Osteocyte (in vitro differentiated cells): ENCODE measurements around the gene LHX4. TPM values are rescaled to one million over a fixed set of nuclear protein-coding genes. Genes with fewer than 3 reads are reported as not detected.

ENCODE experiments used
- DNase-seq: peaks from one replicate; pipeline ENCODE4 v3.0.0; 2021; ENCODE audit warnings: mixed read lengths; ENCODE audit not compliant: unreplicated experiment; ENCODE audit errors: extremely low spot score
- H3K27ac Mint-ChIP-seq: one replicate; pipeline ENCODE4 v1.8.0; 2021; ENCODE audit warnings: mild to moderate bottlenecking, mixed read lengths; ENCODE audit not compliant: unreplicated experiment
- H3K27me3 Mint-ChIP-seq: one replicate; pipeline ENCODE4 v1.8.0; 2021; ENCODE audit warnings: mixed read lengths; ENCODE audit not compliant: unreplicated experiment
- H3K36me3 Mint-ChIP-seq: one replicate; pipeline ENCODE4 v1.8.0; 2021; ENCODE audit warnings: mixed read lengths; ENCODE audit not compliant: unreplicated experiment
- H3K4me1 Mint-ChIP-seq: one replicate; pipeline ENCODE4 v1.8.0; 2021; ENCODE audit warnings: mixed read lengths; ENCODE audit not compliant: unreplicated experiment
- H3K4me3 Mint-ChIP-seq: one replicate; pipeline ENCODE4 v1.8.0; 2021; ENCODE audit warnings: mild to moderate bottlenecking, moderate library complexity, mixed read lengths; ENCODE audit not compliant: unreplicated experiment
- H3K9me3 Mint-ChIP-seq: one replicate; pipeline ENCODE4 v1.8.0; 2021; ENCODE audit warnings: mixed read lengths; ENCODE audit not compliant: unreplicated experiment
- CTCF ChIP-seq: fragments of 200-600 bp; sonication (generic); IDR thresholded peaks from 2 replicates; pipeline ENCODE4 v1.5.0; 2021; ENCODE audit warnings: antibody characterized with exemption, mild to moderate bottlenecking, moderate library complexity
- total RNA-seq: library from RNA; stranded (reverse); gene quantifications from 2 replicates; pipeline ENCODE4 v1.2.1, GENCODE V29; 2021

The LHX4 gene
- total RNA-seq, 1 donor from 2014 or later = 0.70 TPM

- Mint-ChIP-seq H3K27ac (no peak overlapping the region), H3K27me3 (no peaks in the 10 kb centered on the region), H3K36me3 (peaks cover 23% of the 10 kb centered on the region), H3K9me3 (no peaks in the 10 kb centered on the region), H3K4me3 (no peak overlapping the region), H3K4me1 (no peaks in the 10 kb centered on the region)
- DNase-seq = no peak
- TF ChIP-seq CTCF = no peak
Observed at GRCh38 chr1:180278596-180279395, 48.7 kb downstream of the LHX4 start.

- no peak for TF ChIP-seq CTCF
- H3K9me3 Mint-ChIP-seq = no peaks in the 10 kb centered on the region
- DNase-seq = no peak
- H3K36me3 Mint-ChIP-seq = peaks cover 18% of the 10 kb centered on the region
- no peaks in the 10 kb centered on the region for H3K4me1 Mint-ChIP-seq
- H3K27ac Mint-ChIP-seq = no peak overlapping the region
- H3K27me3 Mint-ChIP-seq = no peaks in the 10 kb centered on the region
- no peak overlapping the region for H3K4me3 Mint-ChIP-seq
Observed at GRCh38 chr1:180279651-180280050, 49.6 kb downstream of the LHX4 start.

- Mint-ChIP-seq H3K4me3 (no peak overlapping the region), H3K9me3 (no peaks in the 10 kb centered on the region), H3K27ac (no peak overlapping the region), H3K27me3 (no peaks in the 10 kb centered on the region), H3K4me1 (no peaks in the 10 kb centered on the region), H3K36me3 (peaks cover 12% of the 10 kb centered on the region)
- no peak for DNase-seq
- no peak for TF ChIP-seq CTCF
Observed at GRCh38 chr1:180280617-180281016, 50.6 kb downstream of the LHX4 start.

GRCh38 chr1:180281490-180281889 is 51.4 kb downstream of the LHX4 start:
- H3K9me3 Mint-ChIP-seq = no peaks in the 10 kb centered on the region
- H3K4me3 Mint-ChIP-seq = no peak overlapping the region
- no peak for TF ChIP-seq CTCF
- H3K27me3 Mint-ChIP-seq = no peaks in the 10 kb centered on the region
- peaks cover 11% of the 10 kb centered on the region for H3K36me3 Mint-ChIP-seq
- H3K4me1 Mint-ChIP-seq = no peaks in the 10 kb centered on the region
- DNase-seq = no peak
- no peak overlapping the region for H3K27ac Mint-ChIP-seq

GRCh38 chr1:180282401-180283044 is 52.5 kb downstream of the LHX4 start:
- Mint-ChIP-seq H3K4me1 (no peaks in the 10 kb centered on the region), H3K27me3 (no peaks in the 10 kb centered on the region), H3K27ac (no peak overlapping the region), H3K9me3 (no peaks in the 10 kb centered on the region), H3K36me3 (peaks cover 14% of the 10 kb centered on the region), H3K4me3 (no peak overlapping the region)
- no peak for TF ChIP-seq CTCF
- DNase-seq = no peak
